ENCODE results near the gene MTHFR. TPM values are rescaled to one million over a fixed set of nuclear protein-coding genes. Genes with fewer than 3 reads are reported as not detected.

Gene MTHFR

DNA sequence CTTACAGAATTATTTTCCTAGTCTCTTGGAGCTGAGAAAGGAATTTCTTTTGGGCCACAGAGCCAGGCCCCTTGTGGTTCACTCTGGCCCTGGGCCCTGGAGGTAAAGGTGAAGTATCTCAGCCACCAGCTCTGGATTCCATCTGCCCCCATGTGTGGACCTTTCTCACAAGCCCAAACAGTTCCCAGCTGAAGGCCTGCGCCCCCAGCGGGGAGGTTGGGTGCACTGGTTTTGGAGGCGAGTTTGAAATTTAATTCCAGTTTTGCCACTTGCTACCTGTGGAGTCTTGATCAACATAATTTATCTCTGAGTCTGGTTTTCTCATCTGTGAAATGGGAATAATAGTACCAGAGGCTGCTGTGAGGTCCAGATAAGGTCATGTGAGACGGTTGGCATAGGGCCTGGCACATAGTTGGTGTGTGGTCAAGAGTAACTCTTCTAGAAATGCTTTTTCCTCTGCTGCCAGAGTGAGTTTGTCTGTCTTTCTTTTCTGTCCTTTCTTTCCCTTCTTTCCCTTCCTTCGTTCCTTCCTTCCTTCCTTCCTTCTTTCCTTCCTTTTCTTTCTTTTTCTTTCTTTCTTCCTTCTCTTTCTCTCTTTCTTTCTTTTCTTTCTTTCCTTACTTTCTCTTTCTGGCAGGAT lies 63.7 kb downstream of the MTHFR start:
- H3K27me3 ChIP-seq (ENCODE audit: control insufficient read depth, insufficient read depth, low read length), result no peaks in the 10 kb centered on the region
- H3K36me3 ChIP-seq (ENCODE audit: insufficient read depth, low read length), result peaks cover 7% of the 10 kb centered on the region
- no peak overlapping the region for H3K9ac ChIP-seq (ENCODE audit: low read depth, low read length)
- H3K4me1 ChIP-seq (ENCODE audit: control insufficient read depth, insufficient read depth, low read length), result peaks cover 7% of the 10 kb centered on the region
- no peak overlapping the region for H3K4me2 ChIP-seq (ENCODE audit: low read length)
- H3K9me3 ChIP-seq (replicated peaks; ENCODE audit: low read length), result no peaks in the 10 kb centered on the region
- H3K4me3 ChIP-seq (ENCODE audit: low read length), result no peak overlapping the region

DNA sequence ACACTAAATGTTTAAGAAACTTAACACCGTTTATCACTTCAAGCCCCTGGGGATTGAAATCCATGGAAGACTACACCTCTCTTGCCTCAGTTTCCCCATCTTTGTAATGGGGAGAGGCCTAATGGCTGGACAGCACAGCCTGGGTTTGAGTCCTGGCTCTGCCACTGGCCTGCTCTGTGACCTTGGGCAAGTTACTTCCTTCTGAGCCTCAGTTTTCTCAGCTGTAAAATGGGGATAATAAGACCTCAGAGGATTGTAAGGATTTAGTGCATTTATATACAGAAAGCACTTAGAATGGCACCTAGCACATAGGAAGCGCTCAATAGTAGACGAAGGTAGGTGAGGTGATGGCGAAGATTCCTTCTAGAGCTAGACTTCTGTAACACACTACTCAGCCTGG lies 64.3 kb downstream of the MTHFR start:
- H3K9ac ChIP-seq (ENCODE audit: low read depth, low read length), result no peak overlapping the region
- H3K9me3 ChIP-seq (replicated peaks; ENCODE audit: low read length), result no peaks in the 10 kb centered on the region
- no peaks in the 10 kb centered on the region for H3K27me3 ChIP-seq (ENCODE audit: control insufficient read depth, insufficient read depth, low read length)
- peaks cover 6% of the 10 kb centered on the region for H3K36me3 ChIP-seq (ENCODE audit: insufficient read depth, low read length)
- no peak overlapping the region for H3K4me3 ChIP-seq (ENCODE audit: low read length)
- H3K4me1 ChIP-seq (ENCODE audit: control insufficient read depth, insufficient read depth, low read length), result peaks cover 7% of the 10 kb centered on the region
- no peak overlapping the region for H3K4me2 ChIP-seq (ENCODE audit: low read length)

DNA sequence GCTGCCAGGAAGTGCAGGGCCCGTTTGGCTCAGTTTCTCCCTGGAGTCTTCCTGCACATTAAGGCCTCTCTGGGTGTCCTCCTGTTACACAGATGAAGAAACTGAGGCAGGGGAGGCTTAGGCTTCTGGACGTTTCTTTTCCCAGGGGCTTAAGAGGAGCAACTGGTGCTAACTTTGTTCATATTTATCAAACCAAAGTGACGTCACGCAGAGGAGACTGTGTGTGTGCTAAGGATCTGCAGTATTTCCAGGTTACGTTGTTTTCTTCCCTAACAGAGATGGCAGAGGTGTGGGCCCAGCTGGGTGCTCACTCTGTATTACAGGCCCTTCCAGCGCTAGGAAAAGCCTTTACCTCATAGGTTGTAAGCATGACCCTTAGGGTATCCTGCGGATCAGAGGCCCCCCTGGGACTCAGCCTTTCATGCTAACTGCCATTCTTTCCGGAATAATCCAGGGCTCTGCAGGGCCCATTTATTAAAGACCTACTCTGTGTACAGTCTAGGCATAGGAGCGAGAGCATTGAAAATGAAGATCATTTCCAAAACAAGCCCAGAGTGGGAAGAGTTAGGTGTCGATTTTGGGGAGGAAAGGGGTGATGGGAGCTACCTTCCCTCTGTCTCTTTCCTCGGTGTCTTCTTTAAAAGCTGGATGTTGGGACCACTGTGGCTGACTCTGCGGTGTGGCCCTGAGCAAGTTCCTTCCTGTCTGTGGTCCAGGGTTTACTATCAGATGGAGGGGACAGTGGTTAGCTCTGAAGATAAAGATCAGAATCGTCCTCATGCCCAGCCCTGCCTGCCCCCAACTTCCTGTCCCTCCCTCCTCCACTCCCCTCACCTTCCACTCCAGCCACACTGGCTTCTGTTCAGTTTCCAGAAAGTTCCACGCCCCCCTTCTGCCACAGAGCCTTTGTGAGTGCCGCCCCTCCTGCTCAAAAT lies 65.2 kb downstream of the MTHFR start:
- H3K36me3 ChIP-seq (ENCODE audit: insufficient read depth, low read length), result no peaks in the 10 kb centered on the region
- H3K9me3 ChIP-seq (replicated peaks; ENCODE audit: low read length), result no peaks in the 10 kb centered on the region
- peaks cover 9% of the 10 kb centered on the region for H3K4me1 ChIP-seq (ENCODE audit: control insufficient read depth, insufficient read depth, low read length)
- H3K4me2 ChIP-seq (ENCODE audit: low read length), result no peak overlapping the region
- no peaks in the 10 kb centered on the region for H3K27me3 ChIP-seq (ENCODE audit: control insufficient read depth, insufficient read depth, low read length)
- no peak overlapping the region for H3K4me3 ChIP-seq (ENCODE audit: low read length)
- H3K9ac ChIP-seq (ENCODE audit: low read depth, low read length), result no peak overlapping the region

DNA sequence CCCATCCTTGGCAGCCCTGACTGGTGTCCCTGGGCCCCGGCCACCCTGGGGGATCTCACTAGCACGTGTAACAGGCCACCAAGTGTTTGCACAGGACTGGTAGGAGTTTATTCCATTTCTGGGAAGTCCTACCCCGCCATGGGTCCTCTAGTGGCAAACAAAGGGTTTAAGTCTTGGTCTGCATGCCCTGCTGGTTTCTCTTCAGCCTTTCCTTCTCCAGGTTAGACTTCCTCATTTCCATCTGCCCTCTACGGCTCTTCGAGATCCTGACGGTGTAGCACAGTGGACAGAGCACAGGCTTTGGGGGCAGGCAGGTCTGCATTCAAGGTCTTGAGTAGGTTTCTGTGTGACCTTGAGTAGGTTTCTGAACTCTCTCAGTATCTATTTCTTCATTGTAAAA lies 67.0 kb downstream of the MTHFR start:
- no peak overlapping the region for H3K4me2 ChIP-seq (ENCODE audit: low read length)
- no peak overlapping the region for H3K9ac ChIP-seq (ENCODE audit: low read depth, low read length)
- no peaks in the 10 kb centered on the region for H3K27me3 ChIP-seq (ENCODE audit: control insufficient read depth, insufficient read depth, low read length)
- H3K4me1 ChIP-seq (ENCODE audit: control insufficient read depth, insufficient read depth, low read length), result peaks cover 10% of the 10 kb centered on the region
- H3K9me3 ChIP-seq (replicated peaks; ENCODE audit: low read length), result no peaks in the 10 kb centered on the region
- H3K36me3 ChIP-seq (ENCODE audit: insufficient read depth, low read length), result no peaks in the 10 kb centered on the region
- no peak overlapping the region for H3K4me3 ChIP-seq (ENCODE audit: low read length)

- no peak overlapping the region for H3K4me3 ChIP-seq (ENCODE audit: low read length)
Measured at GRCh38 chr1:11738096-11738495, 67.7 kb downstream of the MTHFR start.

DNA sequence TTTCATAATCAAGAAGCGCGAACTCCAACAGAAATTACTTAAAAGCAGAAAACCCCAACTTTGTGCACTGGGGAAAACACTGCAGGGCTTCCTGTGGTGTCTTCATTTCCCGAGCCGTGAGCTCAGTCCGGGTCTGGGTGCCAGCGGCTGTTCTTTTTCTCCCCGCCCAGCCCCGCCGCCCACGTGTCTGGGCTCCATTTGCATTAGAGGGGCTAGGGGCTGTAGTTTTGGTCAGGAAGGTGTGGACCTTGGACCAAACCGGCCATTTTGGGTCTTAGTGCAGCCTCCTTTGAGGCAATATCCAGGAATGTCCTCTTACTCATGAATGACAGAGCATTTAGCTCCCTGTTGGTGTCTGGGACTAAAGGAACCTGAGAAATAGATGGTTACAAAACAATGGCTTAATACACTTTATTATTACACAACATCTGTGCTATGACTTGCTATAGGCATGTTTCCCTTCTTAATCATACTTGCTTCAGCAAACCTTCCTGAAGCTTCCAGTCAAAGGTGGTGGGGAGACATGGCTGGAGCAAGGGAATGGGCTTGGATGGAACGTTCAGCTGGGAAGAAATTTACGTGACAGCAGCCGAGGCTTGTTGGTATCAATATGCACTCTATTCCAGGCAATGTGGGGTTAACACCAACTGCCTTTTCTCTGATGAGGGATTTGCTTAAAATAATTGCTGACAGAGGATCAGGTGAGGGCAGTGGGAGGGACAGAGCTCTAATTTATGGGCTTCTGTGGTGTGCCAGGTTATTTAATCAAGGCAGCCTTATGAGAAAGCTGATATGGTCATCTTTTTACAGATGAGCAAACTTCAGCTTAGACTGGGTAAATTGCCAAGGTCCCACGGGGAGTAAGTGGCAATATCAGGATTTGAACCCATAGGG lies 68.8 kb downstream of the MTHFR start:
- Histone ChIP-seq H3K9me3 (replicated peaks; ENCODE audit: low read length) (no peaks in the 10 kb centered on the region), H3K9ac (ENCODE audit: low read depth, low read length) (peak overlapping the region; percentile 92), H3K4me1 (ENCODE audit: control insufficient read depth, insufficient read depth, low read length) (peaks cover 16% of the 10 kb centered on the region), H3K36me3 (ENCODE audit: insufficient read depth, low read length) (no peaks in the 10 kb centered on the region), H3K27me3 (ENCODE audit: control insufficient read depth, insufficient read depth, low read length) (no peaks in the 10 kb centered on the region), H3K4me3 (ENCODE audit: low read length) (peak overlapping the region; percentile 95), H3K4me2 (ENCODE audit: low read length) (peak overlapping the region; percentile 96)

More at GRCh38 chr1:11738096-11738495, 67.7 kb downstream of the MTHFR start:
- Histone ChIP-seq H3K27me3 (ENCODE audit: control insufficient read depth, insufficient read depth, low read length) (no peaks in the 10 kb centered on the region), H3K9me3 (replicated peaks; ENCODE audit: low read length) (no peaks in the 10 kb centered on the region), H3K4me1 (ENCODE audit: control insufficient read depth, insufficient read depth, low read length) (peaks cover 10% of the 10 kb centered on the region), H3K36me3 (ENCODE audit: insufficient read depth, low read length) (no peaks in the 10 kb centered on the region), H3K4me2 (ENCODE audit: low read length) (no peak overlapping the region), H3K9ac (ENCODE audit: low read depth, low read length) (no peak overlapping the region)

- Histone ChIP-seq H3K4me2 (ENCODE audit: low read length) (peak within 1 kb of the TSS; percentile 96), H3K4me1 (ENCODE audit: control insufficient read depth, insufficient read depth, low read length) (peaks cover 24% of the 10 kb centered on the region), H3K9ac (ENCODE audit: low read depth, low read length) (peak within 1 kb of the TSS; percentile 92), H3K4me3 (ENCODE audit: low read length) (peak within 1 kb of the TSS; percentile 95), H3K36me3 (ENCODE audit: insufficient read depth, low read length) (no peaks in the 10 kb centered on the region), H3K27me3 (ENCODE audit: control insufficient read depth, insufficient read depth, low read length) (no peaks in the 10 kb centered on the region), H3K9me3 (replicated peaks; ENCODE audit: low read length) (no peaks in the 10 kb centered on the region)
Measured at GRCh38 chr1:11735854-11736745, 69.7 kb downstream of the MTHFR start, which contains the start of gene AGTRAP. TSS of gene AGTRAP (plus strand) at chr1:11736136. CDS start at chr1:11736209, 73 bp downstream.

Small RNAs within 50 kb of the gene (small RNA-seq; reads per million reads assigned to genes)
- gene RF02156 (not detected), gene RF02157 (not detected), gene RF02158 (not detected)
